Activated CD4-positive, alpha-beta T cell treated with anti-CD3 and anti-CD28 coated beads for 48 hours (primary cell): ENCODE data around the gene VDAC1.

Experiments used
- DNase-seq: peaks from one replicate; pipeline ENCODE4 v3.0.0-alpha.2; 2020

VDAC1 gene

GRCh38 chr5:134022333-134022732 is 17.6 kb upstream of the VDAC1 start:
- DNase-seq, result no peak

GRCh38 chr5:134020188-134020587 is 15.4 kb upstream of the VDAC1 start:
- DNase-seq, result no peak

- no peak for DNase-seq
These were observed 14.9 kb upstream of the VDAC1 start for GRCh38 chr5:134019636-134020035.

- no peak for DNase-seq
These were observed 14.2 kb upstream of the VDAC1 start for GRCh38 chr5:134018986-134019316.

- DNase-seq, result no peak
These were observed 13.6 kb upstream of the VDAC1 start for GRCh38 chr5:134018154-134018985.

- DNase-seq, result no peak
These were observed 3.5 kb upstream of the VDAC1 start for GRCh38 chr5:134008266-134008749.

GRCh38 chr5:134007581-134008265 is 2.9 kb upstream of the VDAC1 start:
- no peak for DNase-seq

- DNase-seq, result no peak
These were observed 1.3 kb upstream of the VDAC1 start for GRCh38 chr5:134006115-134006514.

- no peak for DNase-seq
These were observed 764 bp upstream of the VDAC1 start for GRCh38 chr5:134005417-134006061.

- DNase-seq, result peak; percentile 63
These were observed 754 bp downstream of the VDAC1 start for GRCh38 chr5:134003817-134004625.

GRCh38 chr5:134003064-134003816 is 1.5 kb downstream of the VDAC1 start:
- DNase-seq, result peak; percentile 66

GRCh38 chr5:134001938-134002731 is 2.6 kb downstream of the VDAC1 start:
- no peak for DNase-seq

GRCh38 chr5:134000696-134001453 is 3.9 kb downstream of the VDAC1 start:
- no peak for DNase-seq

- no peak for DNase-seq
These were observed 4.7 kb downstream of the VDAC1 start for GRCh38 chr5:134000091-134000511.

- DNase-seq, result no peak
These were observed 6.0 kb downstream of the VDAC1 start for GRCh38 chr5:133998807-133999206.

GRCh38 chr5:133998042-133998441 is 6.7 kb downstream of the VDAC1 start:
- DNase-seq, result no peak

GRCh38 chr5:133996683-133997252 is 8.0 kb downstream of the VDAC1 start:
- DNase-seq, result no peak

- DNase-seq, result no peak
These were observed 8.8 kb downstream of the VDAC1 start for GRCh38 chr5:133995883-133996563.

- no peak for DNase-seq
These were observed 9.4 kb downstream of the VDAC1 start for GRCh38 chr5:133995341-133995740.

- DNase-seq, result no peak
These were observed 9.8 kb downstream of the VDAC1 start for GRCh38 chr5:133994990-133995333.
